GM03348 (cell line): ENCODE results near the gene CEP162.
A peak's percentile ranks its signal among the peaks of the same experiment; 100 is the strongest.
"Not testable (repeated sequence)": the region's sequence is repeated elsewhere in the genome, so short reads cannot be mapped to it uniquely, and the experiment has no call there.

Experiments used
- DNase-seq: peaks from one replicate; pipeline ENCODE4 v3.0.0; 2012; ENCODE audit warnings: low spot score

Gene CEP162

DNA sequence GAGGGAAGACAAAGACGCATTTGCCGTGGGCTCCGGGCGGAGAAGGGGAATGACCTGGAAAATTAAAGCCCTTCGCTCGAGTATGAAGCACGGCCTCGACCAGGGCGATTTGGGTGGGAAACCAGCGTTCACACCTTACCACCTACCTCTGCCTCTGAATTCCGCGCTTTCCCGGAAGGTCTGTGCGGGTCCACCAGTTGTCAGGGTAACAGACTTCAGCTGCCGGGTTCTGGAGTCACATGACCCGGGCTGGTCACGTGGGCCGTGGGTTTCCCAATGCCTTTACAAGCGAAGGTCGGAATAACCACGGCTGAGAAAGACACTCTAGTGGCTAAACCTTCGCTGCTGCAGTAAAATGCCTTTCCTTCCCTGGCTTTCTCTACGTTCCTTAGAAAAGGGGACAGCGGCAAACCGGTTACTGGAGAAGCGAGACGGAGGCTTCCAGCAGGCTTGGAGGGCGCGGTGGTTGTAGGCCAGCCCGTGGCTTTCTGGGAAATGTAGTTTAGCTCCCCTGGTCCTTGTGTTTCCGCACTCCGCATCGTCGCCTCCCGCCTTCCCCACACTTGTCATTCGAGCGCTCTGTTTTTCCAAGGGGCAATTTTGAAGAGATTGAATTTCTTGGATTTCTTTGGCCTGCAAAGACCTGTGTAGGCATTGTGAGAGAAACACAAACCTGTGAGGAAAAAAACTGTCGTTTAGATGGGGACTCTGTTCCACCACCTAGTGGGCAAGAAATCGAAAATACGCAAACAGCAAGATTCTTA, at the start of gene CEP162:
CEP162 (minus strand) TSS at position 210 of the 764 bp plus-strand sequence. CDS start 1,250 bp downstream, outside the sequence.
- peak; percentile 93 for DNase-seq

GRCh38 chr6:84274856-84275255, 47.4 kb upstream of the CEP162 start:
- no peak for DNase-seq

- DNase-seq: no peak
These were observed 45.8 kb upstream of the CEP162 start for GRCh38 chr6:84273048-84273809.

DNA sequence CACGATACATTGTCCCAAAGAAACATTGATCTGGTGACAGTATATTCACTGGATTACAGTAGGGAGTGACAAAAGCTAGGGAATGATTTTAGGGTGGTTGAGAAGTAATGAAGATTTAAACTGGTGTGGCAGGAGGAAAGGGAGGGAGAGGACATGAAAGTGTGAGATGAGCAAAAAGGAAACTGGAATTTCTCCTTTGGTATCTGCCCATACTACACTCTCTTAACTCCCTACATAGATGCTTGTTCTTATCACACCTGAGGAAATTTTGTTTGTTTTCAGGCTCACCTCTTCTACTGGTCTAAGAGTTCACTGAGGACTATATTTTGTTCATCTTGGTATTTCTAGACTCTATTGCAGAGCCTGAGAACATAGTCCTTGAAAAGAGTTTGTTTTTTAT, 44.9 kb upstream of the CEP162 start:
- DNase-seq: no peak

GRCh38 chr6:84271061-84271716, 43.7 kb upstream of the CEP162 start:
- DNase-seq: no peak

- no peak for DNase-seq
These were observed 42.7 kb upstream of the CEP162 start for GRCh38 chr6:84269947-84270733.

- no peak for DNase-seq
These were observed 41.3 kb upstream of the CEP162 start for GRCh38 chr6:84268781-84269180.

- no peak for DNase-seq
These were observed 36.1 kb upstream of the CEP162 start for GRCh38 chr6:84263557-84263956.

DNA sequence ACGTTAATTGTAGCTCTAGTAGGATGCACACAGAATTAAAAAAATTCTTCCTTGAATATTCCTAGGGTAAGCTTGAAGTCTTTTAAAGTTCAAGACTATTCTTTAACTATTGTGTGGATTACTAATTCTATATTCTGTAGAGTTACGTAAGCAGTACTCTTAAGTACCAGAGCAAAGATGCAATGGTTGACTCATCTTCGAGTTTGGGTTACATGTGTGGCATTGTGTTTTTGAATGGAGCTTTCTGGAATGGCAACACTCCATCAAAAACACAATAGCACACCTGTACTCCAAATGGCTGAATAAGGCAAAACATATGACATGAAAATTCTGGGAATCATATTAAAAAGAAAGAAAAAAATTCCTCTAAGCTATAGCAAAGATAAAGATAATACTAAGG, 33.5 kb upstream of the CEP162 start:
- DNase-seq: no peak

- no peak for DNase-seq
These were observed 32.8 kb upstream of the CEP162 start for GRCh38 chr6:84260196-84260595.

- no peak for DNase-seq
These were observed 31.4 kb upstream of the CEP162 start for GRCh38 chr6:84258866-84259265.

DNA sequence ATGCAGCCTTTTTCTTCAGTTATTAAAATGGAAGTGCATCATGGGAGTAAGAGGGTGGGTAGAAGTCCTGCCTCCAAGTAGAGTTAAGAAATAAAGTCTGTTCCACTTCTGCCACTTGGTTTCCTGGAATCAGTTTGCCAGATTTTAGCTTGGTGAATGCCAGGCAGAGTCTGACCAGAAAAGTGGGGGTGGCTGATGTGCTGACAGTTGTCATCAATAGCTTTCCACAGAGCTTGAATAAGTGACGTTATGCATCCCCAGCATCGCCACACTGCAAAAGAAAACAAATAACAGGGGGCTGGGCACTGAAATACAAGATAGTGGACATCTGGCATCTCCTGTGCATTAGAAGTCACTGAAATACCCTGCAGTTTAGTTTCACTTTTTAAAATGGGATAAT, 30.8 kb upstream of the CEP162 start:
- no peak for DNase-seq

DNA sequence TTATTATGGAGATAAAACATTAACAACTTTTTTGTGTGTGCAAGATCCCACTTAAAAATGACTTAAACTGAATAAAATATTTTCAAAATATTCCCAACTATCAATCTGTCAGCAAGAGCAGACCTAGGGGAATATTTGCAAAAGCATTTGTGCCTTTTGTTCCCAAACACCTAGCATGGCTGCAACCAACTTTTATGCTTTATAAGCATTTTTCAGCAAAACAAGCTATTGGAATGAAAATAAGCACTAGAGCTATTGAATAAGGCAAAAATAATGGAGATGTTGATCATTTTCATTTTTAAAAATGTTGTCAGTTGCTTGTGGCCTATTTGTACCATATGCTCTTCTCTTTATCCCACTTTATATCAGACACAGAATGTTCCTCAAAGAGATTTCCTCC, 28.2 kb upstream of the CEP162 start:
- DNase-seq: no peak

DNA sequence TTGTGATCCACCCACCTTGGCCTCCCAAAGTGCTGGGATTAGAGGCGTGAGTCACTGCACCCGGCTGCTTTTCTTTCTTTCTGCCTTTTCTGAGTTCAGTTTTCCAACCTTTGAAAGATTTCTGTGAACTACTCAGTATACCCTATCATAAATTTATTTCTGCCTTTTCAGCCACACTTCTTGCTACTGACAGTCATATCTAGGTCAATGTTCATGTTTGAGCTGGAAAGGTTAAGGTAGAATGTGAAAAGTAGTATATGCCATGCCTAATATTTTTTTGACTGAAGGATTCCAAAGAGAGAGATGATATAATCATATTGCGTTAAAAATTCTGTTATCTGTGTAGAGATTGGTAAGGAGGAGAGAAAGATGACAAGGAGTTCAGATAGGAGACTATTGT, 25.9 kb upstream of the CEP162 start:
- DNase-seq: no peak

DNA sequence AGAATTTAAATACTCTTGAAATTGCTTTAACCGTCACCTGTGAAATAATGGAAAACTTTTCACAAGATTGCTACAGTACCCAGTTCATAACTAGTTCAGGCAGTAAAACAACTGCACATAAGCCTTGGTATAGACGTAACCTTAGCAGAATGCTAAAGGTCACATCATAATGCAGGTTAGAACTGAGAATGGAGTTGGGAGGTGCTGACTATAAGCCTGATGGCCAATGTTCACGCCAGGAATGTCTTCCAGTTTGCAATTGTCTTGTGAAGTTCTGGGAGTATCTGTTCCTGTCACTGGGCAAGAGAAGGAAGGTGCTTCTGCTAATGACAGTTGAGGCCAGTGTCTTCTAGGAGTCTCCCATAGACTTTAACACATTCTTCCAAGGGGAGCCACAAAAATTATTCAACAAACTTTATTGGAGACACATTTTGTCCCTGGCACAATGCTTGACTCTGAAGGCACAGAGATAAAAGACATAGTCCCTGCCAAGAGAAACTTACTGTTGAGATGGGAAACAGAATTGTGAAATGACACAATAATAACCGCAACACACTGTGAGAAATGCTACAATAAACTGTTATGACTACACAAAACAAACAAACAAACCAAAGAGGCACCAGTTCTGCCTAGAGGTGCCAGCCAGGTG, 24.6 kb upstream of the CEP162 start:
- no peak for DNase-seq

DNA sequence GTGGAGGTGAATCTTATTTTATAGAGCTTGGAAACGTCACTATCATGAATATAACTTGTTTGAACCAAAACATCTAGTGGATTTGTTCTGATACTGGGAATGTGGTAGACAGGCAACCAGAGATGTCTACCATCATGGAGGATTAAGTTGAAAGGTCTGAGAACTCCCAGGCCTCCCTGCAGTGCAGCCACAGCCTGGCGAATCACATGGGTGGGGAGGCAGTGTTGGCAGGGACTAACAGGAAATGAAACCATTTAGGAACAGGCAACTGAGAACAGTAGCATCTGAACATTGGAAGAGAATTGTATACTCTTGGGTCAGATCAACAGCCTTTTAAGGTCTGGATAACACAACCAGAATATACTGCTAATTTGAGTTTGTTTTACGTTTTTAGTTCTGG, 22.3 kb upstream of the CEP162 start:
- no peak for DNase-seq

- not testable (repeated sequence) for DNase-seq
These were observed 17.1 kb upstream of the CEP162 start for GRCh38 chr6:84244416-84245081.

DNA sequence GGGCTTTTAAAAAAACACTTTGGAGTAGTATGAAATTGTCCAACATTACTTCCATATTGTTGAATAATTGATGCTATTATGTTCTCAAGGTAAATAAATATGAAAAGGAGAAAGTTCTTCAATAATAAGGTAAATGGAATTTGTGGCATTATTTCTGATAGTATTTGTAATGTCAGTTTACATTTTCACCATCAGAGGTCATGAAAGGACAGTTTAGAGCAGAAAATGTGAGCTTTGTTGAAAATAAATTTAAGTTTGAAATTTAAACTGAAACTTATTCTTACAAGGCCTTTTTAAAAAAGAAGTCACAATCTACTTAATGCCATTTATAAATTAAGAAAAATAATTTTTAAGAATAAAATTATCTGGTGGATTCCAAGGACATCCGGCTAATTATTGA, 15.8 kb upstream of the CEP162 start:
- no peak for DNase-seq

DNA sequence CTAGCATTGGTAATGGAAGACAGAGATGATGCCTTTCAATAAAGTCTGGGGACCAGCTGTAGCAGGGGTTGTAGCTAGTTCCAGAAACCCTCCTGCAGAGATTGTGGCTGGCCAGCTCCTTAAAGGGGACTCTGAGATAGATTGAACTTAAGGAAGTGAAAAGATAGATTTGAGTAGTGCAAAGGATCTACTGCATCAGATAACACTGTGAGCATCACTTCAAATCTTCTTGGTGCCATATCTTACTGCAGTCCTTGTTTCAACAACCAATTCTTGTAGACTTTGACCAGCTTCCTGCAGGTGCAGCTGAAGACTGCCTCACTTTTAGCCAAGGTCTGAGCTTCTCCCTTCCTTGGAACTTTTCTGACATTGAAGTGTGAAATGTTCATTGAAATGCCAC, 14.8 kb upstream of the CEP162 start:
- DNase-seq: no peak

GRCh38 chr6:84228198-84228543, 728 bp upstream of the CEP162 start:
- DNase-seq: peak; percentile 68

DNA sequence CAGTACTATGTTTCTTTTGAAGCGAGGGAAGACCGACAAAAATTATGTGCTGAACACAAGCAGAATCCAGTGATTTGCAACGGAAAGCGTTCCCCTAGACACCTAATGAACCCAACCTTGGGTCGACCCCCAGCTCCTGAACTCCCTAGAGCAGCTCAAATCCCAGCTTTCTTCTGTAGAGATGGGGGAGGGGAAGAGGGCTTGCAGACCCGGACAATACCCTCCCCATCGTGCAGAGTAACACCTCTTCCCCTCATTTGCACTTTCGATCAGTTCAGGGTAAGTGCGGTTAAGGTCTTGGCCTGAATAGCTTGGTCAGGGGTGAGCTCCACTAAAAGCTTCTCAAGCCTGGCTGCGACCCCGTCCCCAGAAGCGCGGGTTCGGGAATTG, 404 bp downstream of the CEP162 start:
- no peak for DNase-seq
